Measurements from ENCODE around the gene STK33.

- TF ChIP-seq, protein P1, sequence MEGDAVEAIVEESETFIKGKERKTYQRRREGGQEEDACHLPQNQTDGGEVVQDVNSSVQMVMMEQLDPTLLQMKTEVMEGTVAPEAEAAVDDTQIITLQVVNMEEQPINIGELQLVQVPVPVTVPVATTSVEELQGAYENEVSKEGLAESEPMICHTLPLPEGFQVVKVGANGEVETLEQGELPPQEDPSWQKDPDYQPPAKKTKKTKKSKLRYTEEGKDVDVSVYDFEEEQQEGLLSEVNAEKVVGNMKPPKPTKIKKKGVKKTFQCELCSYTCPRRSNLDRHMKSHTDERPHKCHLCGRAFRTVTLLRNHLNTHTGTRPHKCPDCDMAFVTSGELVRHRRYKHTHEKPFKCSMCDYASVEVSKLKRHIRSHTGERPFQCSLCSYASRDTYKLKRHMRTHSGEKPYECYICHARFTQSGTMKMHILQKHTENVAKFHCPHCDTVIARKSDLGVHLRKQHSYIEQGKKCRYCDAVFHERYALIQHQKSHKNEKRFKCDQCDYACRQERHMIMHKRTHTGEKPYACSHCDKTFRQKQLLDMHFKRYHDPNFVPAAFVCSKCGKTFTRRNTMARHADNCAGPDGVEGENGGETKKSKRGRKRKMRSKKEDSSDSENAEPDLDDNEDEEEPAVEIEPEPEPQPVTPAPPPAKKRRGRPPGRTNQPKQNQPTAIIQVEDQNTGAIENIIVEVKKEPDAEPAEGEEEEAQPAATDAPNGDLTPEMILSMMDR (conservative IDR thresholded peaks at IDR 0.05): no peak
- no peak for TF ChIP-seq ZFX (IDR thresholded peaks at IDR 0.05)
Observed at GRCh38 chr11:8352103-8352875, 241.7 kb downstream of the STK33 start.

Measured in C4-2B (cell line).